Activated CD4-positive, alpha-beta T cell treated with anti-CD3 and anti-CD28 coated beads, Interleukin-2, amount 50 U/mL, for 1 hour (primary cell): Measurements from ENCODE around the gene DCAF4.

Experiments used
- DNase-seq: peaks from one replicate; pipeline ENCODE4 v3.0.0-alpha.2; 2020

DCAF4 gene

DNA sequence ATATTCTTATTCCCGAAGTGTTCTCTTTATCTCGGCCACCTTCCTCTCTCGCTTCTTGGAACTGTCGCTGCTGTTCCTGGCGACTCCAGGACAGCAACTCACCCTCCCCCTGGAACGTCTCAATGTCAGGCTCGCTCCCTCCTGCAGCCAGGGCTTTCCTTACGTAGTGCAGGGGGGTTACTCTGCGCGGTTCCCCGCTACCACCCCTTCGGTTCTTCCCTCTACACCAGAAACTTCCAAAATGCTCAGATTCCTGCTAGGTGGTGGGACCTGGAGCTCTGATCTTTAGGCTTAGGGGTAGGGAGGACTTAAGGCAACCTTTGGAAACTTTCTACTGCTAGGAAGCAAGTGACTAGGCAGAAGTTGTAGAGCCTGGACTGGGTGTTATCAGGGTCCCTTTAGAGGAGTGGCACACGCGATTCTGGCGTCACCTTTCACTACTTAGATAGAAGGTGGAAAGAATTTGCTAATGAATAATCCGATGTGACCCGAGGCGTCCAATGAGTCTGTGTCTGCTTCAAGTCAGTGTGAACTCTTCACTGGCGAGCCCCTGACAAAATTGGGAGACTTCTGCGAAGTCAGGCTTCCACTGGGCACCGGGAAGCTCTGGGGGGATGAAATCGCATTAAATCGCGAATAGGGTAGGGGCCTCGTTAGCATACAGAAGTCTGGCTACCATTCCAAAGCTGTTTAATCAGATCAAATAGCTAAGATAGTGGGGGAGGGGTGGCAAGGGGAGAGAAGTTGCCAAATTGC lies 31.5 kb upstream of the DCAF4 start:
- DNase-seq, result peak; percentile 2

DNA sequence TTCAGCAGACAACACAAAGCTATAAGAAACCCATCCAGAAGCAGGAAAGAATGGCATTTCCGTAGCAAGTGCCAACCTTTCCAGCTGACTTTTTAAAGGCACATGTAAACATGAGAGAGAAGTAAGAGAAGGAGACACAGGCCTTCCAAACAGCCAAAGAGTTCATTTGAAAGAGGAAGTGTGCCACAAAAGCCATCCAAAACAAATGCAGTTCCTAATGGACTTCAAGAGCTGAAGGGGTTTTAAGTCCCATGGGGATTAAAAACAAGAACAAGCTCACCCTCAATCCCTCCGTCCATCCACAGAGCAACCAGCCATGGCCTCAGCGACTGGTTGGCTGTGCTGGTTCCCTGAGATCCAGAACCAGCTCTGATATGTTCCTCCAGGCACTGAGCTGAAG lies 27.8 kb upstream of the DCAF4 start:
- no peak for DNase-seq

DNA sequence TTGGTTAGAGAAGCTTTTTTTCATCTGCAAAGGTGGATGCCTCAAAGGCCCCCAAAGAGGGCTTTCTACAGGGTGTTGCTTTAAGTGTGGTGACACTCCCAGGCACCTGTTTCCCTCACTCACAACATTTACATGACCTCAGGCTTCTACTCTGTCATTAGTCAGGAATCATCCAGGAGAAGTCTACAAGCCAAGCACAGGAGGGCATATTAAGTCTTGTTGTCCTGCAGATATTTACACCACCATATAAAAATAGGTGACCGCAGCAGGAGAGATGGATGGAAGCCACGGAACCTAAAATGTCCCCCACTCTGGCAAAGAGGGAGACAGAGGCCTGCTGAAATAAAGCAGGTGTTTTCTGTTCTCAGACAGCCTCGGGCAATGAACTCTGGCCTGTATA lies 24.9 kb upstream of the DCAF4 start:
- DNase-seq, result no peak

- DNase-seq, result no peak
Measured at GRCh38 chr14:72902801-72903530, 23.3 kb upstream of the DCAF4 start.

- DNase-seq, result no peak
Measured at GRCh38 chr14:72903716-72904115, 22.5 kb upstream of the DCAF4 start.

DNA sequence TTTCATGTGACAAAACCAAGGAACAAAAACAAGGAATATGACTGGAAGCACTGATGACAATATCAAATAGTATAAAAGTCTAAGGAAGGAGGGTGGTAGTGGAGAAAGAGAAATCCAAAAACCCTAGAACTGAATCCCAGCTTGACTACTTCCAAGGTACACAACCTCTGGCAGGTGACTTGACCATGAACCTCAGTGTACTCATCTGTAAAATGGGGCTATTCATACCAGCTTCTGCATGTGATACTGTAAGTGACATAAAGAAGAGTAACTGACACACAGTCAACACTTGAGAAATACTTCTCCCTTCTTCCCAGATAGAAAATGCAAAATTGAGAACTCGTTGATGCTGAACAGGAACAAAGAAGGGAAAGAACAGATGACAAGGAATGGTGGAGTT lies 22.0 kb upstream of the DCAF4 start:
- DNase-seq, result no peak

GRCh38 chr14:72904840-72905561 lies 21.3 kb upstream of the DCAF4 start:
- DNase-seq, result peak; percentile 59

GRCh38 chr14:72906316-72906715 lies 19.9 kb upstream of the DCAF4 start:
- DNase-seq, result no peak

DNA sequence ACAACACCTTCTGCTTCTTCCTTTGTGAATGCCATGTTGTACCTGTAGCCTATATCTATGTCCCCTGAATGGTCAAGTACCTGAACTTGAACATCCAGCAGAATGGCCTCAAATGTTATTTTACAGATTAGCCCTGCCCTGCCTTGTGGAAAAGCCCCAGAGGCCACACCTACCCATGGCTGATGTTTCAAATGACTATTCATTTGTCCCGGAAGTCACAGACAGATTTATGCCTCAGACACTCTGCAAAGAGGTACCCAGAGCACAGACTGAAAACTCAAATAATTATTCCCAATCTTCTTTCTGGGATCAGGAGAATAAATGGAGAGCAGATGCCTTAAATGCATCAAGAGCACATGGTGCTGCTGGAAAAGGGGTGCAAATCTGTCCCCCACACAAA lies 19.4 kb upstream of the DCAF4 start:
- DNase-seq, result no peak

GRCh38 chr14:72907886-72908285 lies 18.4 kb upstream of the DCAF4 start:
- DNase-seq, result no peak

DNA sequence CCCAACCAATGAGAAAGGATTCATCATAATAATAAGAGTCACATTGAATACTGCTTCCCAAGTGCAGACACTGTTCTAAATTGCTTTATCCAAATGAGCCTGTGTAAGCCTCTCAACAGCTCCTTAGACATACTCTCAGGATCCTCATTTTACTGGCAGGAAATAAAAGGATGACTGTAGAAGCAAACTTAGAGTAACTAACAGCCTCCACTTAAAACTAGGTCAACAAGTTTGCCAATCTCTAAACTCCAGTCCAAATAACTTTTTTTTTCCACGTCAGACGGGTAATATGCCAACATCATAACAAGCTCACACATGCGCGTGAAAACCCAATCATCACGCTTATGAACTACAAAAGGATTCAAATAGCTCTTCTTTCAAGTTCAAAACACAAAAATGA lies 17.1 kb upstream of the DCAF4 start:
- DNase-seq, result no peak

GRCh38 chr14:72913809-72914208 lies 12.5 kb upstream of the DCAF4 start:
- DNase-seq, result no peak

GRCh38 chr14:72916174-72916573 lies 10.1 kb upstream of the DCAF4 start:
- no peak for DNase-seq

DNA sequence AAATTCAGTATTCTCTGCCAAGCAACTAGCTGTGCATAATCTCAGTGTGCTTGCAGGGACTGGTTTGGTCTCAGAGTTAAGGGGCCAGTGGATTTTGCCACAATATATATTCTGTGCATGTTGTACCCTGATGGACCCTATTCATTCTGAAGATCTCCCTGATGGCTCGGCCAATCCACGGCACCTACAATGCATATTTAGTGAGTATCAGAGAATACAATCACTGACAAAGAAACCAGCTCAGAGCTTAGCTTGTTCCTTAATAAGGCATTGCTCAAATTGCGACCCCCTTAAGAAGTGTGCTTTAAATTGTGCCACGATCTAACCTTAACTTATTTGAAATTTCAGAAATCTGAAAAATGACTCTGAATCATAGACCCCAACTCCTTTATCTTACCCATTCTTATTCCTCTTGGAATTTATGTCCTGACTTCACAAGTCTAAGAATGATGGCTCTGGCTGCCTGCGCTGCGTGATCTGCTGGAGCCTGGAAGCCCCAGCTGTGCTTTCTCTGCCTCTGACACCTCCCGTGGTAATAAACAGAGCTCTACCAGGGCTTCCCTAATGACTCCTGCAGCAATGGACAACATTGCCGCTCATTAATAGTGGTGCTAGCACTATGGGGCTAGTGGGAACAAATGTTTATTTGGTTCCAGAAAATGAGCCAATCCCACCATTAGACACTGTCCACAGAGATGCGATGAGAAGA lies 9.0 kb upstream of the DCAF4 start:
- no peak for DNase-seq

GRCh38 chr14:72920008-72920407 lies 6.3 kb upstream of the DCAF4 start:
- no peak for DNase-seq

DNA sequence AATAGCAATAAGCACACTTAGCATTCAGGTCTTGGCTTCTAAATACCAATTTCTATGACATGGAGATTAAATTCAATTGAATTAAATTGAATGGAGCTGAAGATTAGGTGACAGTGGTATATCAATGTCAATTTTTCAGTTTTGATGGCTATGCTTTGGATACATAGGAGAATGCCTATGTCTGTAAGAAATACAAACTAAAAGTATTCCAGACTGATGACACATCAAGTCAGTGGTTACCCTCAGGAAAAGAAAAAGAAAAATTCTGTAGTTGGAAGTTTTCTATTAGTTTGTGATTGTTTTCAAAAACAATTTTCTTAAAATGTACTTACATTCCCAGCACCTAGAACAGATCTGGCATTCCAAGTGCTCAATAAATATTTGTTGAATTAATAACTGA lies 4.9 kb upstream of the DCAF4 start:
- DNase-seq, result no peak

GRCh38 chr14:72924337-72924736 lies 1.9 kb upstream of the DCAF4 start:
- no peak for DNase-seq

DNA sequence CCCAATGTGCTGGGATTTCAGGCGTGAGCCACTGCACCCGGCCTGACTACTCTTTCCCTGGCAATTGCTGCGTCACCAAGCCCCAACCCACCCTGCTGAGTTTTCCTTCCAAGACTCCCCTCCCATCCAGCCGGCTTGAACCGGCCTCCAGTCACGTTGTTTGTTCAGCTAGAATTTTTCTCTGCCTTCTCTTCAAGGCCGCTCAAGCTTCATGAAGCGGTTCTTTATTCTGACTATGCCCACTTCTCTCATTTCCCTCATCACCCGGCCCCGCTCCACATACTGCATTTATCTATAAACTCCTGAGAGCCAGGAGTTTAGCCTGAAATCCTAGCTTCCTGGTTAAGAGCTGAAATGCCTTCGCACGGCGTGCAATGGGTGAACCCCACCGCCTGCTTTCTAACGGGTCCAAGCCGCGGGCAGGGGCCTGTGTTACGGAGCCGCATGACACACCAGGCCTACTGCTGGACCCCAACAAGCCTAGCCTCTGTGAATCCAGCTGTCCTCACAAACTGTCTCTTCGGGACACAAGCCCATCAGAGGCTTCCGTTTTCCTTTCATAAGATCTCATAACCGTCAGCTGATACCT lies 999 bp upstream of the DCAF4 start:
- DNase-seq, result no peak

- no peak for DNase-seq
Measured at GRCh38 chr14:72925815-72926291, 411 bp upstream of the DCAF4 start.

GRCh38 chr14:72928872-72929271 lies 2.6 kb downstream of the DCAF4 start:
- no peak for DNase-seq

GRCh38 chr14:72929316-72930080 lies 3.2 kb downstream of the DCAF4 start:
- no peak for DNase-seq

DNA sequence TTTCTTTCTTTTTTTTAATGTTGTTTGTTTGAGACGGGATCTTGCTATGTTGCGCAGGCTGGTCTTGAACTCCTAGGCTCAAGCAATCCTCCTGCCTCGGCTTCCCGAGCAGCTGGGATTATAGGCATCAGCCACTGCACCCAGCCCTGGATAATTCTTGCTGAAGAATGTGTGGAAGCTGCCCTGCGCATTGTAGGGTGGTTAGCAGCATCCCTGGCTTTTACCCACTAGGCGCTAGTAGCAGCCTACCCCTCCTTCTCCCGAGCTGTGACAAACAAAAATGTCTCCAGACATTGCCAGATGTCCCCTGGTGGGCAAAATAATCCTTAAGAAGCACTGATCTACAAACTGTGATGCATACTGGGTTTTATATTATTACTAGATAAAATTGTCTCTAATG lies 6.6 kb downstream of the DCAF4 start:
- no peak for DNase-seq
